Left renal cortex interstitium (tissue), 4 donors: Measurements from ENCODE around the gene RBAK. TPM values are rescaled to one million over a fixed set of nuclear protein-coding genes. Genes with fewer than 3 reads are reported as not detected.
"Not testable (repeated sequence)": the region's sequence is repeated elsewhere in the genome, so short reads cannot be mapped to it uniquely, and the experiment has no call there.

Experiments
- DNase-seq, 4 donors: peaks; one replicate each; pipeline ENCODE4 v3.0.0-alpha.2; 2013; ENCODE audit warnings: low read depth in 4 of 4, low spot score in 2 of 4, missing footprints in 1 of 4
- polyA plus RNA-seq, 4 donors: library from polyadenylated mRNA; unstranded; fragments of 120-200 nt; gene quantifications; one replicate each; pipeline ENCODE4 v1.2.1, GENCODE V29; 2013; ENCODE audit not compliant: insufficient read length in 4 of 4

The RBAK gene
- 10 to 100 TPM; 18.8 to 23.9 (median 21.0) TPM for polyA plus RNA-seq

GRCh38 chr7:5045558-5046396 lies at the start of gene RBAK:
Gene RBAK (plus strand): TSS chr7:5045860. CDS start chr7:5048077, 2,217 bp downstream.
- DNase-seq, result peak; percentile 77 to 88 (median 85)

- DNase-seq, result no peak
These were observed 48.9 kb upstream of the RBAK start for GRCh38 chr7:4996696-4997222.

- no peak for DNase-seq
These were observed 47.4 kb upstream of the RBAK start for GRCh38 chr7:4998244-4998643.

GRCh38 chr7:4998910-4999309 lies 46.8 kb upstream of the RBAK start:
- DNase-seq, result no peak

GRCh38 chr7:4999369-4999950 lies 46.2 kb upstream of the RBAK start:
- no peak for DNase-seq

GRCh38 chr7:5001003-5001402 lies 44.7 kb upstream of the RBAK start:
- no peak for DNase-seq

- no peak for DNase-seq
These were observed 43.7 kb upstream of the RBAK start for GRCh38 chr7:5001911-5002310.

- no peak for DNase-seq
These were observed 40.6 kb upstream of the RBAK start for GRCh38 chr7:5005066-5005465.

- no peak for DNase-seq
These were observed 32.7 kb upstream of the RBAK start for GRCh38 chr7:5012985-5013384.

- DNase-seq, result not testable (repeated sequence)
These were observed 29.7 kb upstream of the RBAK start for GRCh38 chr7:5015936-5016335.

- DNase-seq, result not testable (repeated sequence)
These were observed 28.0 kb upstream of the RBAK start for GRCh38 chr7:5017626-5018025.

- no peak for DNase-seq
These were observed 25.6 kb upstream of the RBAK start for GRCh38 chr7:5020098-5020497.

- DNase-seq, result not testable (repeated sequence)
These were observed 24.6 kb upstream of the RBAK start for GRCh38 chr7:5020976-5021550.

GRCh38 chr7:5023626-5024025 lies 22.0 kb upstream of the RBAK start:
- DNase-seq, result not testable (repeated sequence)

GRCh38 chr7:5027796-5028410 lies 17.8 kb upstream of the RBAK start:
- not testable (repeated sequence) for DNase-seq

- DNase-seq, result not testable (repeated sequence)
These were observed 12.5 kb upstream of the RBAK start for GRCh38 chr7:5033186-5033585.

- no peak for DNase-seq
These were observed 10.4 kb upstream of the RBAK start for GRCh38 chr7:5035276-5035675.

GRCh38 chr7:5036446-5036845 lies 9.2 kb upstream of the RBAK start:
- DNase-seq, result no peak

GRCh38 chr7:5041047-5041446 lies 4.6 kb upstream of the RBAK start:
- no peak for DNase-seq

GRCh38 chr7:5043661-5044060 lies 2.0 kb upstream of the RBAK start:
- no peak for DNase-seq

- DNase-seq, result not testable (repeated sequence)
These were observed 705 bp downstream of the RBAK start for GRCh38 chr7:5046397-5046732.
